Transverse colon (tissue), 4 donors: ENCODE measurements around the gene AIMP2.
"Not testable (repeated sequence)": the region's sequence is repeated elsewhere in the genome, so short reads cannot be mapped to it uniquely, and the experiment has no call there.

Experiments
- CTCF ChIP-seq, 5 experiments: fragments of 200-600 bp in 3 of 5; fragments of 450-650 bp in 2 of 5; sonication (generic) in 3 of 5; IDR thresholded peaks; 1 replicate in 2 of 5; 2 replicates in 3 of 5; pipeline ENCODE4 v1.5.1; 2016 to 2017; ENCODE audit warnings: antibody characterized with exemption in 5 of 5, inconsistent platforms in 3 of 5, mild to moderate bottlenecking in 2 of 5, moderate library complexity in 1 of 5
- EP300 ChIP-seq: sonication (generic); formaldehyde crosslinking; IDR thresholded peaks from one replicate; pipeline ENCODE4 v1.6.1; 2017; ENCODE audit warnings: antibody characterized with exemption, low read depth
- POLR2A ChIP-seq: fragments of 450-650 bp; IDR thresholded peaks from one replicate; pipeline ENCODE4 v1.6.1; 2016; ENCODE audit warnings: antibody characterized with exemption, mild to moderate bottlenecking, moderate library complexity
- POLR2AphosphoS5 ChIP-seq, 3 donors: sonication (generic); formaldehyde crosslinking; IDR thresholded peaks; one replicate each; pipeline ENCODE4 v1.6.1; 2016; ENCODE audit warnings: antibody characterized with exemption in 3 of 3

- not testable (repeated sequence) for TF ChIP-seq EP300; POLR2A; POLR2AphosphoS5 (IDR thresholded peaks at IDR 0.05); CTCF (IDR thresholded peaks at IDR 0.05)
Measured at GRCh38 chr7:5979680-5980314, 29.3 kb upstream of the AIMP2 start.
